Activated CD8-positive, alpha-beta memory T cell treated with anti-CD3 and anti-CD28 coated beads, Interleukin-2, amount 10 ng/mL, durations not matched to agents 7 days and 5 days (primary cell): ENCODE measurements around the gene SLC6A19. TPM values are rescaled to one million over a fixed set of nuclear protein-coding genes. Genes with fewer than 3 reads are reported as not detected.
A peak's percentile ranks its signal among the peaks of the same experiment; 100 is the strongest.

Experiments
- ATAC-seq: fragments of 150-1000 bp; cut with Tn5 transposase; one replicate; pipeline ENCODE4 v1.10.0; 2021; ENCODE audit warnings: moderate library complexity
- CTCF ChIA-PET: fragments of 350-600 bp; sonication (Branson Sonifier 250); formaldehyde crosslinking; loops from one replicate; lab custom pipeline; 2021; ENCODE audit warnings: antibody characterized with exemption; lab: Charles Lee
- DNase-seq: peaks from one replicate; pipeline ENCODE4 v3.0.0-alpha.2; 2020
- H3K27ac Mint-ChIP-seq: one replicate; pipeline ENCODE4 v1.8.0; 2021; ENCODE audit warnings: mild to moderate bottlenecking, mixed read lengths
- H3K27me3 Mint-ChIP-seq: one replicate; pipeline ENCODE4 v1.8.0; 2021; ENCODE audit warnings: mixed read lengths
- H3K36me3 Mint-ChIP-seq: one replicate; pipeline ENCODE4 v1.8.0; 2021; ENCODE audit warnings: mild to moderate bottlenecking, mixed read lengths
- H3K4me1 Mint-ChIP-seq: one replicate; pipeline ENCODE4 v1.8.0; 2021; ENCODE audit warnings: mixed read lengths
- H3K4me3 Mint-ChIP-seq: one replicate; pipeline ENCODE4 v1.8.0; 2021; ENCODE audit warnings: mild to moderate bottlenecking, moderate library complexity, mixed read lengths
- H3K9me3 Mint-ChIP-seq: one replicate; pipeline ENCODE4 v1.8.0; 2022; ENCODE audit warnings: low read depth, mixed read lengths
- total RNA-seq, 2 experiments: library from RNA; stranded (reverse); gene quantifications; one replicate each; pipeline ENCODE4 v1.2.3, GENCODE V29; 2021

The SLC6A19 gene
- total RNA-seq, 2 experiments from 2014 or later = not detected

GRCh38 chr5:1178529-1179382 is 22.6 kb upstream of the SLC6A19 start:
- no peak for ATAC-seq
- peaks cover 2% of the 10 kb centered on the region for H3K4me1 Mint-ChIP-seq
- no peaks in the 10 kb centered on the region for H3K9me3 Mint-ChIP-seq
- CTCF ChIA-PET = no interaction called here
- H3K27ac Mint-ChIP-seq = no peak overlapping the region
- no peak for DNase-seq
- no peaks in the 10 kb centered on the region for H3K36me3 Mint-ChIP-seq
- no peak overlapping the region for H3K4me3 Mint-ChIP-seq
- no peaks in the 10 kb centered on the region for H3K27me3 Mint-ChIP-seq

- Mint-ChIP-seq H3K4me3 (no peak overlapping the region), H3K4me1 (no peaks in the 10 kb centered on the region), H3K9me3 (no peaks in the 10 kb centered on the region), H3K27me3 (no peaks in the 10 kb centered on the region), H3K27ac (no peak overlapping the region), H3K36me3 (no peaks in the 10 kb centered on the region)
- DNase-seq (no peak), ATAC-seq (no peak)
- CTCF ChIA-PET = no interaction called here
Observed at GRCh38 chr5:1179383-1179715, 22.0 kb upstream of the SLC6A19 start.

GRCh38 chr5:1180096-1180495 is 21.3 kb upstream of the SLC6A19 start:
- H3K27me3 Mint-ChIP-seq = no peaks in the 10 kb centered on the region
- H3K36me3 Mint-ChIP-seq = no peaks in the 10 kb centered on the region
- no peak for DNase-seq
- no peak for ATAC-seq
- no peaks in the 10 kb centered on the region for H3K4me1 Mint-ChIP-seq
- CTCF ChIA-PET = no interaction called here
- H3K27ac Mint-ChIP-seq = no peak overlapping the region
- H3K4me3 Mint-ChIP-seq = no peak overlapping the region
- no peaks in the 10 kb centered on the region for H3K9me3 Mint-ChIP-seq

GRCh38 chr5:1180841-1181271 is 20.5 kb upstream of the SLC6A19 start:
- H3K27me3 Mint-ChIP-seq = no peaks in the 10 kb centered on the region
- no peak overlapping the region for H3K4me3 Mint-ChIP-seq
- H3K36me3 Mint-ChIP-seq = no peaks in the 10 kb centered on the region
- ATAC-seq = no peak
- CTCF ChIA-PET = no interaction called here
- H3K4me1 Mint-ChIP-seq = no peaks in the 10 kb centered on the region
- no peak overlapping the region for H3K27ac Mint-ChIP-seq
- H3K9me3 Mint-ChIP-seq = no peaks in the 10 kb centered on the region
- no peak for DNase-seq

- no peak overlapping the region for H3K27ac Mint-ChIP-seq
- CTCF ChIA-PET = no interaction called here
- no peaks in the 10 kb centered on the region for H3K4me1 Mint-ChIP-seq
- no peaks in the 10 kb centered on the region for H3K27me3 Mint-ChIP-seq
- DNase-seq (peak; percentile 35), ATAC-seq (no peak)
- no peaks in the 10 kb centered on the region for H3K36me3 Mint-ChIP-seq
- H3K9me3 Mint-ChIP-seq = no peaks in the 10 kb centered on the region
- no peak overlapping the region for H3K4me3 Mint-ChIP-seq
Observed at GRCh38 chr5:1181451-1182359, 19.7 kb upstream of the SLC6A19 start.

- Mint-ChIP-seq H3K27ac (no peak overlapping the region), H3K36me3 (no peaks in the 10 kb centered on the region), H3K4me1 (no peaks in the 10 kb centered on the region), H3K9me3 (no peaks in the 10 kb centered on the region), H3K27me3 (no peaks in the 10 kb centered on the region), H3K4me3 (no peak overlapping the region)
- DNase-seq (no peak), ATAC-seq (no peak)
- CTCF ChIA-PET = no interaction called here
Observed at GRCh38 chr5:1182360-1182632, 19.1 kb upstream of the SLC6A19 start.

GRCh38 chr5:1182633-1183423 is 18.6 kb upstream of the SLC6A19 start:
- Mint-ChIP-seq H3K27me3 (no peaks in the 10 kb centered on the region), H3K9me3 (no peaks in the 10 kb centered on the region), H3K4me1 (no peaks in the 10 kb centered on the region), H3K4me3 (no peak overlapping the region), H3K27ac (no peak overlapping the region), H3K36me3 (no peaks in the 10 kb centered on the region)
- CTCF ChIA-PET = no interaction called here
- DNase-seq = peak; percentile 32
- no peak for ATAC-seq

- H3K9me3 Mint-ChIP-seq = no peaks in the 10 kb centered on the region
- ATAC-seq (no peak), DNase-seq (peak; percentile 22)
- H3K36me3 Mint-ChIP-seq = no peaks in the 10 kb centered on the region
- peaks cover 5% of the 10 kb centered on the region for H3K27me3 Mint-ChIP-seq
- no peak overlapping the region for H3K4me3 Mint-ChIP-seq
- CTCF ChIA-PET = no interaction called here
- H3K27ac Mint-ChIP-seq = no peak overlapping the region
- H3K4me1 Mint-ChIP-seq = no peaks in the 10 kb centered on the region
Observed at GRCh38 chr5:1183424-1184162, 17.8 kb upstream of the SLC6A19 start.

GRCh38 chr5:1184163-1184470 is 17.3 kb upstream of the SLC6A19 start:
- Mint-ChIP-seq H3K27me3 (peaks cover 9% of the 10 kb centered on the region), H3K4me1 (no peaks in the 10 kb centered on the region), H3K36me3 (no peaks in the 10 kb centered on the region), H3K4me3 (no peak overlapping the region), H3K27ac (no peak overlapping the region), H3K9me3 (no peaks in the 10 kb centered on the region)
- no peak for ATAC-seq
- no peak for DNase-seq
- CTCF ChIA-PET = no interaction called here

- no peak overlapping the region for H3K27ac Mint-ChIP-seq
- no peak for DNase-seq
- CTCF ChIA-PET = no interaction called here
- no peak for ATAC-seq
- H3K4me3 Mint-ChIP-seq = no peak overlapping the region
- H3K36me3 Mint-ChIP-seq = no peaks in the 10 kb centered on the region
- H3K27me3 Mint-ChIP-seq = peaks cover 11% of the 10 kb centered on the region
- H3K4me1 Mint-ChIP-seq = no peaks in the 10 kb centered on the region
- H3K9me3 Mint-ChIP-seq = no peaks in the 10 kb centered on the region
Observed at GRCh38 chr5:1184481-1184880, 16.9 kb upstream of the SLC6A19 start.

GRCh38 chr5:1185038-1185627 is 16.3 kb upstream of the SLC6A19 start:
- H3K36me3 Mint-ChIP-seq = no peaks in the 10 kb centered on the region
- ATAC-seq = no peak
- DNase-seq = peak; percentile 12
- no peaks in the 10 kb centered on the region for H3K9me3 Mint-ChIP-seq
- H3K27me3 Mint-ChIP-seq = peaks cover 13% of the 10 kb centered on the region
- CTCF ChIA-PET = no interaction called here
- no peak overlapping the region for H3K4me3 Mint-ChIP-seq
- no peak overlapping the region for H3K27ac Mint-ChIP-seq
- no peaks in the 10 kb centered on the region for H3K4me1 Mint-ChIP-seq

GRCh38 chr5:1185629-1186350 is 15.6 kb upstream of the SLC6A19 start:
- no peaks in the 10 kb centered on the region for H3K9me3 Mint-ChIP-seq
- H3K4me3 Mint-ChIP-seq = no peak overlapping the region
- no peaks in the 10 kb centered on the region for H3K4me1 Mint-ChIP-seq
- H3K27ac Mint-ChIP-seq = no peak overlapping the region
- ATAC-seq (no peak), DNase-seq (peak; percentile 15)
- H3K36me3 Mint-ChIP-seq = no peaks in the 10 kb centered on the region
- H3K27me3 Mint-ChIP-seq = peaks cover 20% of the 10 kb centered on the region
- CTCF ChIA-PET = no interaction called here
